ENCODE measurements around the gene LMAN2L. TPM values are rescaled to one million over a fixed set of nuclear protein-coding genes. Genes with fewer than 3 reads are reported as not detected.
"Not testable (repeated sequence)": the region's sequence is repeated elsewhere in the genome, so short reads cannot be mapped to it uniquely, and the experiment has no call there.

The LMAN2L gene
- total RNA-seq, 1 donor from 2014 or later, result 8.8 TPM

- intact Hi-C loops (cut with micrococcal nuclease), result no loop called here
Measured at GRCh38 chr2:96688649-96689430, 51.0 kb downstream of the LMAN2L start.

- intact Hi-C loops (cut with micrococcal nuclease), result no loop called here
Measured at GRCh38 chr2:96687711-96688640, 51.9 kb downstream of the LMAN2L start.

GRCh38 chr2:96687266-96687665 lies 52.6 kb downstream of the LMAN2L start:
- intact Hi-C loops (cut with micrococcal nuclease), result no loop called here

- intact Hi-C loops (cut with micrococcal nuclease), result no loop called here
Measured at GRCh38 chr2:96685577-96686459, 54.0 kb downstream of the LMAN2L start.

- intact Hi-C loops (cut with micrococcal nuclease), result no loop called here
Measured at GRCh38 chr2:96684883-96685576, 54.8 kb downstream of the LMAN2L start.

GRCh38 chr2:96683972-96684820 lies 55.7 kb downstream of the LMAN2L start:
- intact Hi-C loops (cut with micrococcal nuclease), result no loop called here

- intact Hi-C loops (cut with micrococcal nuclease), result no loop called here
Measured at GRCh38 chr2:96683307-96683706, 56.6 kb downstream of the LMAN2L start.

- intact Hi-C loops (cut with micrococcal nuclease), result no loop called here
Measured at GRCh38 chr2:96681540-96681939, 58.3 kb downstream of the LMAN2L start.

- intact Hi-C loops (cut with micrococcal nuclease), result no loop called here
Measured at GRCh38 chr2:96680561-96681141, 59.2 kb downstream of the LMAN2L start.

- intact Hi-C loops (cut with micrococcal nuclease), result no loop called here
Measured at GRCh38 chr2:96679848-96680247, 60.0 kb downstream of the LMAN2L start.

GRCh38 chr2:96669539-96670215 lies 70.2 kb downstream of the LMAN2L start:
- intact Hi-C loops (cut with micrococcal nuclease), result no loop called here

GRCh38 chr2:96668771-96669170 lies 71.1 kb downstream of the LMAN2L start:
- intact Hi-C loops (cut with micrococcal nuclease), result no loop called here

- intact Hi-C loops (cut with micrococcal nuclease), result not testable (repeated sequence)
Measured at GRCh38 chr2:96665717-96666116, 74.1 kb downstream of the LMAN2L start.

- intact Hi-C loops (cut with micrococcal nuclease), result no loop called here
Measured at GRCh38 chr2:96665083-96665569, 74.7 kb downstream of the LMAN2L start.

- intact Hi-C loops (cut with micrococcal nuclease), result no loop called here
Measured at GRCh38 chr2:96664366-96664925, 75.4 kb downstream of the LMAN2L start.

GRCh38 chr2:96663829-96664228 lies 76.0 kb downstream of the LMAN2L start:
- intact Hi-C loops (cut with micrococcal nuclease), result no loop called here

GRCh38 chr2:96663177-96663576 lies 76.7 kb downstream of the LMAN2L start:
- intact Hi-C loops (cut with micrococcal nuclease), result no loop called here

- intact Hi-C loops (cut with micrococcal nuclease), result no loop called here
Measured at GRCh38 chr2:96662360-96662759, 77.5 kb downstream of the LMAN2L start.

All from T-helper 1 cell treated with Interleukin-12 subunit alpha and Interleukin-12 subunit beta and Interleukin-4 antibody, amounts not matched to agents 30 ng/mL and 1 ng/mL, for 36 hours (primary cell).